T47D (cell line): Measurements from ENCODE around the gene ARHGAP45.
A peak's percentile ranks its signal among the peaks of the same experiment; 100 is the strongest.

Experiments
- DNase-seq, 2 experiments: peaks; one replicate each; pipeline versions ENCODE4 v3.0.0 to v3.0.0-alpha.2; 2011 to 2012; ENCODE audit warnings: low read depth in 1 of 2, low spot score in 1 of 2
- JUND ChIP-seq: IDR thresholded peaks from 2 replicates; pipeline ENCODE4 v1.6.1; 2012; ENCODE audit warnings: low read depth
- in situ Hi-C: cut with HindIII; loops from 2 replicates; pipeline ENCODE4 v1.10.0; 2016; ENCODE audit warnings: low sequenced_read_pairs, low pct_unique_long_range_greater_than_20kb

The ARHGAP45 gene

GRCh38 chr19:1073063-1073955 lies 6.3 kb downstream of the ARHGAP45 start:
- DNase-seq: no peak
- in situ Hi-C loops: no loop called here
- no peak for TF ChIP-seq JUND

DNA sequence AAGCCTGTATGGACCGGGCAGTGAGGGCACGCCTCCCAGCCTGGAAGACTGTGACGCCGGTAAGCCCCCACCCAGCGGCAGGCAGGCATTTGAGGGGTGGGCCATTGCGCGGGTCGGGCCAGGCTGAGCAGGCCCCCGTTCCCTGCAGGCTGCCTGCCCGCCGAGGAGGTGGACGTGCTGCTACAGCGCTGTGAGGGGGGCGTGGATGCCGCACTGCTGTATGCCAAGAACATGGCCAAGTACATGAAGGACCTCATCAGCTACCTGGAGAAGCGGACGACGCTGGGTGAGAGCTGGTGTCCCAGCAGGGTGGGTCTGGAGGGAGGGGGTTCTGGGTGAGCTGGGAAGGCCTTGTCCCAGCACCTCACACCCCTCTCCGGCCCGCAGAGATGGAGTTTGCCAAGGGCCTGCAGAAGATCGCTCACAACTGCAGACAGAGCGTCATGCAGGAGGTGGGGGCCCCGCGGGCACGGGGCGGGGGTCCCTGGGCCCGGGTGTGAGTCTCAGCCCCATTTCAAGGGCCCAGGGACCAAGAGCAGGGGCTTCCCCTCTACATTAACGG lies 7.1 kb downstream of the ARHGAP45 start:
- no peak for TF ChIP-seq JUND
- in situ Hi-C loops: no loop called here
- no peak for DNase-seq

DNA sequence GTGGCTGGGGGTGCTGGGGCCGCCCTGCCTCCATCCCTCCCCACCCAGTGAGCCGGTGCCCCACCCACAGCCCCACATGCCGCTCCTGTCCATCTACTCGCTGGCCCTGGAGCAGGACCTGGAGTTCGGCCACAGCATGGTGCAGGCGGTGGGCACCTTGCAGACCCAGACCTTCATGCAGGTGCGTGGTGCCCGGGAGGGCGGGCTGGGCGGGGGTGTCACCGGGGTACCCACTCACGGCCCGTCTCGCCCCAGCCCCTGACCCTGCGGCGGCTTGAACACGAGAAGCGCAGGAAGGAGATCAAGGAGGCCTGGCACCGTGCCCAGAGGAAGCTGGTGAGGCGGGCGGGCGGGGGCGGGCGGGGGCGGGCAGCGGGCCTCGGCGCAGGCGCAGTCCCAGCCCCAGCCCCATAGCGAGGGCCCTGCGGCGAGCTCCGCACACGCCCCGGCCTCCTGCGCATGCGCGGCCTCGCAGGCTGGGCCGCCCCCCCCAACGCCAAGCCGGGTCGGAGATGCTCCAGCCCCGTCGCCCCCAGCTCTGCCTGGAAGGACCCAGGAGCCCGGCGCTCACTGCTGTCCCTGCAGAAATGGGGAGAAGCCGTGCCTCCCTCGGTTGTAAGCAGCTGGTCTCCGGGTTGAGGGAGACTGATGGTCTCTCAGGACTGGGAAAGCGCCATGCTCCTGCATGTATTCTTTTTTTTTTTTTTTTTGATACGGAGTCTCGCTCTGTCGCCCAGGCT lies 7.7 kb downstream of the ARHGAP45 start:
- no peak for TF ChIP-seq JUND
- in situ Hi-C loops: no loop called here
- peak; percentile 83 to 87 for DNase-seq

GRCh38 chr19:1076046-1076386 lies 9.0 kb downstream of the ARHGAP45 start:
- in situ Hi-C loops: no loop called here
- no peak for TF ChIP-seq JUND

GRCh38 chr19:1076951-1077350 lies 10.0 kb downstream of the ARHGAP45 start:
- in situ Hi-C loops: no loop called here
- no peak for DNase-seq
- no peak for TF ChIP-seq JUND

More at GRCh38 chr19:1076046-1076386, 9.0 kb downstream of the ARHGAP45 start:
- DNase-seq: no peak

GRCh38 chr19:1079566-1080111 lies 12.7 kb downstream of the ARHGAP45 start:
- in situ Hi-C loops: no loop called here
- DNase-seq: no peak

DNA sequence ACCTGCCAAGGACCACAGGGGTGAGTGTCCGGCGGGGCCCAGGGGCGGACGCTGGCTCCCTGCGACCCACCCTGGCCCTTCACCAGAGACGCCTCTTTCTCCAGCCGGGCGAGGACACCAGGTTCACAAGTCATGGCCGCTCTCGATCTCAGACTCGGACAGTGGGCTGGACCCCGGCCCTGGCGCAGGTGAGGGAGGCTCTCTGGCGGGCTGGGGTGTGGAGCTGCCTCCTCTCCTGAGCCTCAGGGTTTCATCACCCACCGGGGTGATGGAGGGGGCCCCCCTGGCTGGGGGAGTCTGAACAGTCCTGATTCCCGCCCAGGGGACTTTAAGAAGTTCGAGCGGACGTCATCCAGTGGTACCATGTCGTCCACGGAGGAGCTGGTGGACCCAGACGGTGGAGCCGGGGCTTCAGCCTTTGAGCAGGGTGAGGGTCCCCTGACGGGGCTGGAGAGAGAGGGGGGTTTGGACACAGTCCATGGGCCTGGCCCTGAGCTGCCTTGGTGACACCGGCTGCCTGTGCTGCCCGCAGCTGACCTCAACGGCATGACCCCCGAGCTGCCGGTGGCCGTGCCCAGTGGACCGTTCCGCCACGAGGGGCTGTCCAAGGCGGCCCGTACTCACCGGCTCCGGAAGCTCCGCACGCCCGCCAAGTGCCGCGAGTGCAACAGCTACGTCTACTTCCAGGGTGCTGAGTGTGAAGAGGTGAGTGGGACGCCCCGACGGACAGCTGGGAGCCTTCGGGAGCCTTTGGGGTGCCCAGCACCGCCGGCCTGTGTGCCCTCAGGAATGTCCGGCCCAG lies 13.6 kb downstream of the ARHGAP45 start:
- DNase-seq: no peak
- no peak for TF ChIP-seq JUND
- in situ Hi-C loops: no loop called here

More at GRCh38 chr19:1079566-1080111, 12.7 kb downstream of the ARHGAP45 start:
- TF ChIP-seq JUND: no peak

DNA sequence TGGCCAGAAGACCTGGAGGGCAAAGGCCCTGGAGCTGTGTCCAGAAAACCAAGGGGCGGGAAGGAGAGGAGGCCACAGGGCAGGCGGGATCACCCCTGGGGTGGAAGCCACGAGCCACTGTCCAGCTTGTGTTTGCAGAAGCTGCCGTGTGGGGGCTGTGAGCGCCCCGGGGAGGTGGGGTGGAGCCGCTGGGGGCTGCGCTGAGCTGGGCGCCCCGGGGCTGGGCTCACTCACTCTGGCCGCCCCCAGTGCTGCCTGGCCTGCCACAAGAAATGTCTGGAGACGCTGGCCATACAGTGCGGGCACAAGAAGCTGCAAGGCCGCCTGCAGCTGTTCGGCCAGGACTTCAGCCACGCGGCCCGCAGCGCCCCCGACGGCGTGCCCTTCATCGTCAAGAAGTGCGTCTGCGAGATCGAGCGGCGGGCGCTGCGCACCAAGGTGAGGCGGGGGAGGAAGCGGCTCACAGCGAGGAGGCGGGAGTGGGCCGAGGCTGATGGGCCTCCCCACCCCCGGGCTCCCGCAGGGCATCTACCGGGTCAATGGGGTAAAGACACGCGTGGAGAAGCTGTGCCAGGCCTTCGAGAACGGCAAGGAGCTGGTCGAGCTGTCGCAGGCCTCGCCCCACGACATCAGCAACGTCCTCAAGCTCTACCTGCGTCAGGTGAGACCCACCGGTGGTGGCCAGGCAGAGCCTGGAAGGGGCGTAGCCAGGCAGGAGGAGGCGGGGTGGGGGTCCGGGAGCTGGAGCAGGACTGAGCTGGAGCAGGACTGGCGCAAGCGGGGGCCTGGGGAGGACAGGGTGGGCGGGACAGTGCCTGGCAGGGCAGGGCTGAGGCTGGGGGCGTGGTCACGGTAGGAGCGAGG lies 14.6 kb downstream of the ARHGAP45 start:
- DNase-seq: no peak
- TF ChIP-seq JUND: no peak
- in situ Hi-C loops: no loop called here

GRCh38 chr19:1082165-1082927 lies 15.4 kb downstream of the ARHGAP45 start:
- DNase-seq: peak; percentile 88 to 96
- TF ChIP-seq JUND: no peak
- in situ Hi-C loops: no loop called here

DNA sequence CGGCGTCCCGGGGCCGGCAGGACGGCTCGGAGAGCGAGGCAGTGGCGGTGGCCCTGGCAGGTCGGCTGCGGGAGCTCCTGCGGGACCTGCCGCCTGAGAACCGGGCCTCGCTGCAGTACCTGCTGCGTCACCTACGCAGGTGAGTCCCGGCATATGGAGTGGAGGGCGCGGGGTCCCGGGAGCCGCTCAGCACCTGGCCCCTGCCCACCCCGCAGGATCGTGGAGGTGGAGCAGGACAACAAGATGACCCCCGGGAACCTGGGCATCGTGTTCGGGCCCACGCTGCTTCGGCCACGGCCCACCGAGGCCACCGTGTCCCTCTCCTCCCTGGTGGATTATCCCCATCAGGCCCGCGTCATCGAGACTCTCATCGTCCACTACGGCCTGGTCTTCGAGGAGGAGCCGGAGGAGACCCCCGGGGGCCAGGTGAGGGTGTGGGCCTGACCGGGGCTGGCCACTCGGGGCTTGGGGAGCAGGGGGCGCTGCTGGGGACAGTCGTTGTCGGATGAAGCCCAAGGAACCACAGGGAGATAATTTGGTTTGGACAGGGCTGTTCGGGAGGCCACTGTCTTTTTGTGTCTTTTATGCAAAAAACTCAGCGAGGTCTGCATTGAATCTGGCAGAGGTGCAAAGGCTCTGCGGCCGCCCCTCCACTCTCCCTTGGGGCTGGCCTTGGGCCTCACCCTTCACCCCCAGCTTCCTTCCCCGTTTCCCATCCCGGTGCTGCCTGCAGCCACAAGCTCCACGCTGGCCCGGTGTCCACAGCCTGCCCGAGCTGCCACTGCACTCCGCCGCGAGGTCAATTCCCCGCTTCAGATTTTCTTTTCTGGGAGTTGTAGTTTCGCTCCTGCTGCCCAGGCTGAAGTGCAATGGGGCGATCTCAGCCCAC lies 16.2 kb downstream of the ARHGAP45 start:
- in situ Hi-C loops: no loop called here
- TF ChIP-seq JUND: no peak
- no peak for DNase-seq
